ENCODE results near the gene WLS. TPM values are rescaled to one million over a fixed set of nuclear protein-coding genes. Genes with fewer than 3 reads are reported as not detected.

The WLS gene
- total and polyA plus RNA-seq, 10 of the 15 experiments (the other 5 are each of a cell fraction or from before 2014, with no cell fraction given), result 0.04 to 0.36 TPM; not detected in 8

DNA sequence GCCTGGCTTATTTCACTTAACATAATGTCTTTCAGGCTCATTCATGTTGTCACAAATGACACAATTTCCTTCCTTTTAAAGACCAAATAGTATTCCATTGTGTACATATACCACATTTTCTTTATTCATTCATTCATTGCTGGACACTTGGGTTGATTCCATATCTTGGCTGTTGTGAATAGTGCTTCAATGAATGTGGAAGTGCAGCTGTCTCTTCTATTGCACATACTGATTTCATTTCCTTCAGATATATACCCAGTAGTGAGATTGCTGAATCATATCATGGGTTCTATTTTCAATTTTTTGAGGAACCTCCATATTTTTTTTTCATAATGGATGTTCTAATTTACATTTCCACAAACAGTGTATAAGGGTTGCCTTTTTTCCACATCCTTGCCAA is 38.6 kb upstream of the WLS start:
- no peak overlapping the region for H3K9ac ChIP-seq (ENCODE audit: control insufficient read depth, insufficient read depth, low read length)
- no peak for ATAC-seq
- no peak overlapping the region for H2AFZ ChIP-seq (ENCODE audit: control insufficient read depth, low read depth, low read length)
- H3K4me3 ChIP-seq, result no peak overlapping the region
- H3K79me2 ChIP-seq (ENCODE audit: control insufficient read depth, insufficient read depth, low read length), result no peaks in the 10 kb centered on the region
- no TSS peak for BruUV-seq (replicated peaks)
- no peaks in the 10 kb centered on the region for H3K9me3 ChIP-seq (replicated peaks; ENCODE audit: control insufficient read depth, insufficient read depth, low read length)
- H3K27me3 ChIP-seq (replicated peaks in 1 of 2; ENCODE audit: control insufficient read depth in 2 of 2, insufficient read depth in 2 of 2, low read length in 1 of 2), result no peaks in the 10 kb centered on the region
- in situ Hi-C loops (cut with MboI) (no loop called here), intact Hi-C loops (cut with micrococcal nuclease; ENCODE audit: unreplicated experiment) (no loop called here)
- ChIA-PET POLR2A (no interaction called here), RAD21 (ENCODE audit: unreplicated experiment) (no interaction called here), CTCF (no interaction called here), SMC1A (ENCODE audit: uncharacterized antibody, unreplicated experiment) (no interaction called here)
- no peak overlapping the region for H3K27ac ChIP-seq (ENCODE audit: control insufficient read depth, insufficient read depth)
- H4K20me1 ChIP-seq (ENCODE audit: control insufficient read depth, insufficient read depth), result no peaks in the 10 kb centered on the region
- no peaks in the 10 kb centered on the region for H3K36me3 ChIP-seq (ENCODE audit: control insufficient read depth in 2 of 2, insufficient read depth in 2 of 2, low read length in 1 of 2)
- no peak overlapping the region for H3K4me2 ChIP-seq (ENCODE audit: control insufficient read depth, insufficient read depth)
- FAIRE-seq, result no peak
- H3K4me1 ChIP-seq (ENCODE audit: control insufficient read depth, insufficient read depth, low read length), result no peaks in the 10 kb centered on the region
- no peak for TF ChIP-seq SMAD1 (IDR thresholded peaks at IDR 0.05; ENCODE audit: low read depth, partially characterized antibody)
- TF ChIP-seq, protein P1, sequence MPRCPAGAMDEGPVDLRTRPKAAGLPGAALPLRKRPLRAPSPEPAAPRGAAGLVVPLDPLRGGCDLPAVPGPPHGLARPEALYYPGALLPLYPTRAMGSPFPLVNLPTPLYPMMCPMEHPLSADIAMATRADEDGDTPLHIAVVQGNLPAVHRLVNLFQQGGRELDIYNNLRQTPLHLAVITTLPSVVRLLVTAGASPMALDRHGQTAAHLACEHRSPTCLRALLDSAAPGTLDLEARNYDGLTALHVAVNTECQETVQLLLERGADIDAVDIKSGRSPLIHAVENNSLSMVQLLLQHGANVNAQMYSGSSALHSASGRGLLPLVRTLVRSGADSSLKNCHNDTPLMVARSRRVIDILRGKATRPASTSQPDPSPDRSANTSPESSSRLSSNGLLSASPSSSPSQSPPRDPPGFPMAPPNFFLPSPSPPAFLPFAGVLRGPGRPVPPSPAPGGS (IDR thresholded peaks at IDR 0.05; ENCODE audit: borderline replicate concordance, insufficient read depth, low read depth, low read length, poor library complexity, severe bottlenecking), result no peak
- TF ChIP-seq, protein P2, sequence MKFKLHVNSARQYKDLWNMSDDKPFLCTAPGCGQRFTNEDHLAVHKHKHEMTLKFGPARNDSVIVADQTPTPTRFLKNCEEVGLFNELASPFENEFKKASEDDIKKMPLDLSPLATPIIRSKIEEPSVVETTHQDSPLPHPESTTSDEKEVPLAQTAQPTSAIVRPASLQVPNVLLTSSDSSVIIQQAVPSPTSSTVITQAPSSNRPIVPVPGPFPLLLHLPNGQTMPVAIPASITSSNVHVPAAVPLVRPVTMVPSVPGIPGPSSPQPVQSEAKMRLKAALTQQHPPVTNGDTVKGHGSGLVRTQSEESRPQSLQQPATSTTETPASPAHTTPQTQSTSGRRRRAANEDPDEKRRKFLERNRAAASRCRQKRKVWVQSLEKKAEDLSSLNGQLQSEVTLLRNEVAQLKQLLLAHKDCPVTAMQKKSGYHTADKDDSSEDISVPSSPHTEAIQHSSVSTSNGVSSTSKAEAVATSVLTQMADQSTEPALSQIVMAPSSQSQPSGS (IDR thresholded peaks at IDR 0.05; ENCODE audit: low read length), result no peak
- TF ChIP-seq MXI1 (IDR thresholded peaks at IDR 0.05; ENCODE audit: low read depth, low read length), result no peak
- no peak for DNase-seq (ENCODE audit: low read depth, low spot score)

Data from GM12878 (cell line).